B cell (primary cell): ENCODE measurements around the gene P2RX2.

Source experiments
- EZH2 ChIP-seq: IDR thresholded peaks from 2 replicates; pipeline ENCODE4 v1.6.1; 2012; ENCODE audit warnings: borderline replicate concordance, low read depth, mild to moderate bottlenecking, moderate library complexity, low read length; ENCODE audit not compliant: insufficient read depth, poor library complexity, severe bottlenecking
- TF ChIP-seq, protein P1 (sequence below): fragments of 200-600 bp; IDR thresholded peaks from one replicate; pipeline ENCODE4 v1.8.0; 2022; ENCODE audit warnings: antibody characterized with exemption, mild to moderate bottlenecking

DNA sequence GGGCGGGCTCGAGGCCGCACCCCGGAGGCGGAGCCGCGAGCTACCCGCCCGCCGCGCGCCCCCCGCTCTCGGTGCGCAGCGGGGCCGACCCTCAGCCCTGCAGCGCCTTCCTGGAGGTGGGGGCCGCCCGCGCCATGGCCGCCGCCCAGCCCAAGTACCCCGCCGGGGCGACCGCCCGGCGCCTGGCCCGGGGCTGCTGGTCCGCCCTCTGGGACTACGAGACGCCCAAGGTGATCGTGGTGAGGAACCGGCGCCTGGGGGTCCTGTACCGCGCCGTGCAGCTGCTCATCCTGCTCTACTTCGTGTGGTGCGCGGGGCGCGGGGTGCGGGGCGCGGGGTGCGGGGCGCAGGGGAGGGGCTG lies at the start of gene P2RX2:
- no peak for TF ChIP-seq EZH2
- TF ChIP-seq, protein P1, sequence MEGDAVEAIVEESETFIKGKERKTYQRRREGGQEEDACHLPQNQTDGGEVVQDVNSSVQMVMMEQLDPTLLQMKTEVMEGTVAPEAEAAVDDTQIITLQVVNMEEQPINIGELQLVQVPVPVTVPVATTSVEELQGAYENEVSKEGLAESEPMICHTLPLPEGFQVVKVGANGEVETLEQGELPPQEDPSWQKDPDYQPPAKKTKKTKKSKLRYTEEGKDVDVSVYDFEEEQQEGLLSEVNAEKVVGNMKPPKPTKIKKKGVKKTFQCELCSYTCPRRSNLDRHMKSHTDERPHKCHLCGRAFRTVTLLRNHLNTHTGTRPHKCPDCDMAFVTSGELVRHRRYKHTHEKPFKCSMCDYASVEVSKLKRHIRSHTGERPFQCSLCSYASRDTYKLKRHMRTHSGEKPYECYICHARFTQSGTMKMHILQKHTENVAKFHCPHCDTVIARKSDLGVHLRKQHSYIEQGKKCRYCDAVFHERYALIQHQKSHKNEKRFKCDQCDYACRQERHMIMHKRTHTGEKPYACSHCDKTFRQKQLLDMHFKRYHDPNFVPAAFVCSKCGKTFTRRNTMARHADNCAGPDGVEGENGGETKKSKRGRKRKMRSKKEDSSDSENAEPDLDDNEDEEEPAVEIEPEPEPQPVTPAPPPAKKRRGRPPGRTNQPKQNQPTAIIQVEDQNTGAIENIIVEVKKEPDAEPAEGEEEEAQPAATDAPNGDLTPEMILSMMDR, result no peak
